ENCODE data around the gene GKN2.

The GKN2 gene
- total RNA-seq, result 0 reads per million in 2 experiments

- DNase-seq (ENCODE audit: low read depth), result no peak
Observed at GRCh38 chr2:68952887-68953521, at the start of gene GKN2. Gene GKN2, minus strand, starts transcription at chr2:68952893. Its CDS starts 32 bp downstream, at chr2:68952861.

DNA sequence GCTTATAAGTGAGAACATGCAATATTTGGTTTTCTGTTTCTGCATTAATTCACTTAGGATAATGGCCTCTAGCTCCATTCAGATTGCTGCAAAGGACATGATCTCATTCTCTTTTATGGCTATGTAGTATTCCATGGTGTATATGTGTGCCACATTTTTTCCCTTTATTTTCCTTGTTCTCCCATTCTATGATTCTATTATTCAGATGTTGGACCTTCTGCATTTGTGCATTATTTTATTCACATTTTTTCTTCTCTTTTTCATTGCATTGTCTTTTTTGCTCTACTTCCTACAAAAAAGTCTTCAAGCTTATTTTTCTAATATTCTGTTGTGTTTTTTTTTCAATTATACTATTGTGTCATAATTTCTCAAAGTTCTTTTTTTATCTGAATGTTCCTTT is 49.2 kb upstream of the GKN2 start:
- no peak for DNase-seq (ENCODE audit: low read depth)

GRCh38 chr2:68997401-68997800 is 44.7 kb upstream of the GKN2 start:
- no peak for DNase-seq (ENCODE audit: low read depth)

- DNase-seq (ENCODE audit: low read depth), result no peak
Observed at GRCh38 chr2:68995916-68996315, 43.2 kb upstream of the GKN2 start.

DNA sequence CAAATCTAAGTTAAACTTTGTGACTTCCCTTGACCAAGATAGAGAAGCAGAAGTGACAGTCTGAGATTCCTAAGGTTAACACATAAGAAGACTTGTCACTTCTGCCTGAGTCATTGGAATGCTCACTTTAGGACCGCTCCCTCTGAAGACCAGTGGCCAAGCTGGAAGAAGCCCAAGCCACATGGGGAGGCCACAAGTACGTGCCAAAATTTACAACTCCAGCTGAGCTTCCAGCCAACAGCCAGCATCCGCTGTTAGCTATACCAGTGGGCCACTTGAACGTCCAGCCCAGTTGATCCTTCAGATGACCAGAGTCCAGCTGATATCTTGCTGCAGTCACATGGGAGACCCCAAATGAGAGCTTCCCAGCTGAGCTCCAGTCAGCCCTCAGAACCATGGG is 42.2 kb upstream of the GKN2 start:
- no peak for DNase-seq (ENCODE audit: low read depth)

DNA sequence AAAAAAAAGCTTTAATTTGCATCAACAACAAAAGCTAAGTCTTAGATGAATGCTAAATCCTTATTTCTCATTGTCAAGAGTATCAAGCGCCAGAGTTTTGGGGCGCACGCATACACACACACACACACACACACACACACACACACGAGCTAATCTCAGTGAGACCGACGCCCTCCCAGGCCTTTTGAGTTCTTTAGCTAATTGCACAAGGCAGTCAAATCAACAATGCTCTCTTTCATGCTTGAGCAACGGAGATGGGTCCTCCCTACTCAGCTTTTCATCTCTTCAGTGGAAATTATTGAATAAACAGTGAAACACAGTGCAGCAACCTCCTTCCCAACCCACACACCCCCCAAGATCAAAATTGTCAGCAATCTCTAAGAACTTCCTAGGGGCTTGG is 41.0 kb upstream of the GKN2 start:
- no peak for DNase-seq (ENCODE audit: low read depth)

DNA sequence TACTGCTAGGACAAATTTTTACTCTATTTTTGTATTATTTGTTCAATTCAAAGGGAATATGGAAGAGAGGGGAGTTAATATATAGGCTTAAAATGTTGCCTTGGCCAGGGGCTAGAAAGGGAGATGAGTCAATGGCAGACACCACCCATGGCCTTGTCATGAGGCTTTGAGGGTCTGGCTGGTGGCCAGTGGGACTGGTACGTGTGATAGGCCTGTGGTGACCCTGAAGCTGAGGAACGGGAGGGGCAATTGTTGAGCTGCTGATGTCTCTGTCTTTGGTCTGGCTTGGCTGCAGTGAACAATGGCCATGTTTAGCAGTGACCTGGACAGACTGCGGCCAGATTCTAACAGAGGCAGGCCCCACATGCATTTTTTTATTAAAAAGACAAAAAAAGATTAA is 40.2 kb upstream of the GKN2 start:
- no peak for DNase-seq (ENCODE audit: low read depth)

- DNase-seq (ENCODE audit: low read depth), result no peak
Observed at GRCh38 chr2:68992341-68992740, 39.6 kb upstream of the GKN2 start.

- DNase-seq (ENCODE audit: low read depth), result no peak
Observed at GRCh38 chr2:68989035-68989434, 36.3 kb upstream of the GKN2 start.

GRCh38 chr2:68987021-68987503 is 34.4 kb upstream of the GKN2 start:
- no peak for DNase-seq (ENCODE audit: low read depth)

- no peak for DNase-seq (ENCODE audit: low read depth)
Observed at GRCh38 chr2:68980956-68981355, 28.3 kb upstream of the GKN2 start.

- no peak for DNase-seq (ENCODE audit: low read depth)
Observed at GRCh38 chr2:68978098-68978497, 25.4 kb upstream of the GKN2 start.

DNA sequence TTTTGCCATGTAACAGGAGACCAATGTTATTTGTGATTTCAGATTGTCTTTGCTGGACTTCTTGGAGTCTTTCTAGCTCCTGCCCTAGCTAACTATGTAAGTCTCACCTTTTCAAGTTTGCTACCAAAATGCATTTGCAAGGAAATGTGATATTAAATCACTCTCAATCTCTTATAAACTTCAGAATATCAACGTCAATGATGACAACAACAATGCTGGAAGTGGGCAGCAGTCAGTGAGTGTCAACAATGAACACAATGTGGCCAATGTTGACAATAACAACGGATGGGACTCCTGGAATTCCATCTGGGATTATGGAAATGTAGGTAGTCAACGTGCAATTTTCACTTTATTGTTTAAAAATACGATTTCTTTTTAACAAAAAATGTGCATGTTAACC is 24.8 kb upstream of the GKN2 start:
- DNase-seq (ENCODE audit: low read depth), result no peak

DNA sequence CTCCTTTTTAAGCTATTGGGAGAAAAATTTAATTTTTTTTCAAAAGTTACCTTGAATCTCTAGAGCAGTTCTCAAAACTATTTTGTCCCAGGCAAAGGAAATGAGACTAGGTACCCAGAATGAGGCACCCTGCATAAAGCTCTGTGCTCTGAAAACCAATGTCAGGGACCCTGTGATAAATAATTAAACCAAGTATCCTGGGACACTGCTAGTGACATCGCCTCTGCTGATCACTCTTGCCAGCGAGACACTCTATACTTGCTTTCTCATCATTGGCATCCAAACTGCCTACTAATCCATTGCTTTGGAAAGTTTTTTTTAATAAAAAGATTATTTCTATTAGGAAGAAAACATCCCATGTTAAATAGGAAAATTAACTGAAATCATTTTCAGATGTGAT is 23.2 kb upstream of the GKN2 start:
- no peak for DNase-seq (ENCODE audit: low read depth)

- no peak for DNase-seq (ENCODE audit: low read depth)
Observed at GRCh38 chr2:68974946-68975665, 22.4 kb upstream of the GKN2 start.

GRCh38 chr2:68974251-68974650 is 21.6 kb upstream of the GKN2 start, which contains the start of gene GKN1:
Gene GKN1, plus strand, starts transcription at chr2:68974636. Its CDS starts 42 bp downstream, at chr2:68974678.
- DNase-seq (ENCODE audit: low read depth), result no peak

GRCh38 chr2:68971591-68972231 is 19.0 kb upstream of the GKN2 start:
- no peak for DNase-seq (ENCODE audit: low read depth)

- DNase-seq (ENCODE audit: low read depth), result no peak
Observed at GRCh38 chr2:68970566-68971265, 18.0 kb upstream of the GKN2 start.

- no peak for DNase-seq (ENCODE audit: low read depth)
Observed at GRCh38 chr2:68969736-68970490, 17.2 kb upstream of the GKN2 start.

DNA sequence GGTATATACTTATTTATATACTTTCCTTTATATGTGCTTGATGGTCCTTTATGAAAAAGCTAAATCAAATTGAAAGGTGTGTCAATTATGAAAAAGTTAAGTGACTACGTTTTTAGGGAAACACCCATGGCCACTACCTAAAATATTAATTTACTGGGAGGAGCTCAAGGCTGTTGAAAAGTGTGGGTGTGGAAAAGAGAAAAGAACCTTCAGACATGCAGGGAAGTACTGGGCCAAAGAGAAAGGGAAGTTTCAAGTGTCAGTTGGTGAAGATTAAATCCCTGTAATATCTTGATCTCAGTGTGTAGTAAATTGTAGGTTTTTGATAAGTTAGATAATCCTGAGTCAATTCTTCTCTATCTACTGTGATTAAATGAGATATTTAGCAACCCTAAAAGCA is 15.5 kb upstream of the GKN2 start:
- no peak for DNase-seq (ENCODE audit: low read depth)

- DNase-seq (ENCODE audit: low read depth), result no peak
Observed at GRCh38 chr2:68964282-68964681, 11.6 kb upstream of the GKN2 start.

- DNase-seq (ENCODE audit: low read depth), result no peak
Observed at GRCh38 chr2:68961380-68961779, 8.7 kb upstream of the GKN2 start.

Measured in T follicular helper cell (primary cell).